Gastrocnemius medialis (tissue), 4 donors: Measurements from ENCODE around the gene NCCRP1. TPM values are rescaled to one million over a fixed set of nuclear protein-coding genes. Genes with fewer than 3 reads are reported as not detected.

ENCODE experiments used
- ATAC-seq, 2 donors: fragments of 150-250 bp; one replicate each; pipeline ENCODE4 v1.9.1; 2016
- DNase-seq, 2 donors: peaks; one replicate each; pipeline ENCODE4 v3.0.0-alpha.2; 2019
- H3K27ac ChIP-seq, 4 donors: fragments of 200-600 bp; sonication (generic); 1 replicate in 1 of 4; 2 replicates in 3 of 4; pipeline ENCODE4 v1.5.1; 2016 to 2018; ENCODE audit warnings: mild to moderate bottlenecking in 2 of 4, moderate library complexity in 1 of 4
- H3K27me3 ChIP-seq, 3 donors: fragments of 200-600 bp; sonication (generic) in 2 of 3; 1 replicate in 1 of 3; 2 replicates in 2 of 3; pipeline versions ENCODE4 v1.5.1 to v1.6.0; 2016 to 2019; ENCODE audit warnings: mild to moderate bottlenecking in 1 of 3, moderate library complexity in 1 of 3
- H3K36me3 ChIP-seq, 2 donors: fragments of 200-600 bp; sonication (generic) in 1 of 2; one replicate each; pipeline ENCODE4 v1.5.1; 2017 to 2018
- H3K4me1 ChIP-seq, 2 donors: fragments of 200-600 bp; sonication (generic) in 1 of 2; one replicate each; pipeline ENCODE4 v1.5.1; 2016 to 2017; ENCODE audit warnings: mild to moderate bottlenecking in 2 of 2
- H3K4me3 ChIP-seq, 4 donors: fragments of 200-600 bp; sonication (generic) in 3 of 4; 1 replicate in 1 of 4; 2 replicates in 3 of 4; pipeline ENCODE4 v1.5.1; 2016 to 2019; ENCODE audit warnings: mild to moderate bottlenecking in 2 of 4
- H3K9me3 ChIP-seq, 3 donors: fragments of 200-600 bp; sonication (generic) in 2 of 3; 1 replicate in 1 of 3; 2 replicates in 2 of 3; pipeline ENCODE4 v1.5.1; 2016 to 2019
- POLR2A ChIP-seq, 2 donors: fragments of 450-650 bp; IDR thresholded peaks; one replicate each; pipeline ENCODE4 v1.6.1; 2017; ENCODE audit warnings: antibody characterized with exemption in 2 of 2, mild to moderate bottlenecking in 2 of 2, moderate library complexity in 2 of 2
- in situ Hi-C, 4 donors: fragments of 200-750 bp; cut with MboI; loops; one replicate each; pipeline versions ENCODE4 v1.15.0 to v1.8.0; 2017; ENCODE audit warnings: low sequenced_read_pairs in 4 of 4
- intact Hi-C: fragments of 100-400 bp; cut with DNase I; formaldehyde crosslinking; loops from one replicate; pipeline ENCODE4 v1.15.1; 2023; ENCODE audit warnings: low total_unique reads
- total RNA-seq, 4 donors: library from RNA; depleted of rRNA; stranded (reverse); fragments of >200 nt; gene quantifications; one replicate each; pipeline versions ENCODE4 v1.1.0 to v1.2.3, GENCODE V29; 2016
- TF ChIP-seq, protein P1 (sequence below), 5 experiments: fragments of 450-650 bp in 3 of 5; fragments of 200-600 bp in 2 of 5; sonication (generic) in 2 of 5; IDR thresholded peaks in 4 of 5; conservative IDR thresholded peaks in 1 of 5; 1 replicate in 4 of 5; 2 replicates in 1 of 5; pipeline ENCODE4 v1.5.1; 2016 to 2019; ENCODE audit warnings: antibody characterized with exemption in 5 of 5, mild to moderate bottlenecking in 3 of 5, moderate library complexity in 3 of 5

NCCRP1 gene
- total RNA-seq, 4 donors from 2014 or later: not detected

DNA sequence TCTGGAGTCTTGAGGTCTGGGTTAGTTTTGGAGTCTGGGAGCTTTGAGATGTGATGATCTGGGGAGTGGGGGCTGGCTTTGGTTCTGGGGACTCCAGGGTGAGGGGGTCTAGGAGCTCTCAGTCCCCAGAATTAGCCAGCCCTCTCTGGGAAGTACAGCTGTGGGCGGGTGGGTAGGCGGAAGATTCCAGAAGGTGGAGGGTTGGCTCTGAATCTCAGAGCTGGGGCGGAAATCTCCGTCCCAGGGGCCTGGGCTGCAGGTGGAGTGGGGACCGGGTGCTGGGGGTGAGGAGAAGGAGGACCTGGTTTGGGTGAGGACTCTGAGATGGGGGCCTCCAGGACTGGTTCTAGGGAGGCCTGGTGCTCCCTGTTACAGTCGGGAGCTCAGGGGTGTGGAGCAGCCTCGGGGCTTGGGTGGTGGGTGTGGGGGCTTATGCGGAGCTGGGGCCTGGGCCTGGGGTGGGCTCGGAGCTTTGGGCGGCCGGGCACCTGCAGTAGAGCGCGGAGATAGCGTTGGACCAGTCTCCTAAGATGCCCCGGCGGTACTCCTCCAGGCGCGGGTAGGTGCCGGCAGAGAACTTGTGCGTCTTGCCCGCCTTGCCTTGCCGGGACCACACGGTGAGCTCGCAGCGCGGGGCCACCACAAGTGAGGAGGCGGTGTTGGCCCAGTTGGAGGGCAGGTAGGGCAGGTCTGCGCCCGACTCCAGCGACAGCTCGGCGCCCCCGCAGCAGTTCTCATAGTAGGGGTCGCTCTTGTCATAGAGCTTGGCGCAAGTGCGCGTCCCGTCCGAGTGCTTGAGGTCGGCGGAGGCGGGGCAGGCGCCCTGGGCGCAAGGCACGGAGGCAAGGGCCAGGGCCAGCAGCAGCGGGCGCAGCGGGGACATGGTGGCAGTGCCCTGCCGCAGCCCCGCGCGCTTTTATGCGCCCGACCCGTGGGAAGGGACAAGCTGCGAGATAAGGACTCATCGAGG is 6.9 kb downstream of the NCCRP1 start, which contains the start of gene SYCN:
Gene SYCN, minus strand, starts transcription at position 892 of the 970 bp plus-strand sequence. Its CDS starts 9 bp downstream, at position 883.
- ATAC-seq (no peak), DNase-seq (no peak)
- no peaks in the 10 kb centered on the region for H3K9me3 ChIP-seq
- in situ Hi-C loops: no loop called here
- H3K36me3 ChIP-seq: no peaks in the 10 kb centered on the region
- no peak within 1 kb of the TSS for H3K27ac ChIP-seq
- H3K4me1 ChIP-seq: no peaks in the 10 kb centered on the region
- no peak for TF ChIP-seq POLR2A (IDR thresholded peaks at IDR 0.05)
- TF ChIP-seq, protein P1, sequence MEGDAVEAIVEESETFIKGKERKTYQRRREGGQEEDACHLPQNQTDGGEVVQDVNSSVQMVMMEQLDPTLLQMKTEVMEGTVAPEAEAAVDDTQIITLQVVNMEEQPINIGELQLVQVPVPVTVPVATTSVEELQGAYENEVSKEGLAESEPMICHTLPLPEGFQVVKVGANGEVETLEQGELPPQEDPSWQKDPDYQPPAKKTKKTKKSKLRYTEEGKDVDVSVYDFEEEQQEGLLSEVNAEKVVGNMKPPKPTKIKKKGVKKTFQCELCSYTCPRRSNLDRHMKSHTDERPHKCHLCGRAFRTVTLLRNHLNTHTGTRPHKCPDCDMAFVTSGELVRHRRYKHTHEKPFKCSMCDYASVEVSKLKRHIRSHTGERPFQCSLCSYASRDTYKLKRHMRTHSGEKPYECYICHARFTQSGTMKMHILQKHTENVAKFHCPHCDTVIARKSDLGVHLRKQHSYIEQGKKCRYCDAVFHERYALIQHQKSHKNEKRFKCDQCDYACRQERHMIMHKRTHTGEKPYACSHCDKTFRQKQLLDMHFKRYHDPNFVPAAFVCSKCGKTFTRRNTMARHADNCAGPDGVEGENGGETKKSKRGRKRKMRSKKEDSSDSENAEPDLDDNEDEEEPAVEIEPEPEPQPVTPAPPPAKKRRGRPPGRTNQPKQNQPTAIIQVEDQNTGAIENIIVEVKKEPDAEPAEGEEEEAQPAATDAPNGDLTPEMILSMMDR (IDR thresholded peaks at IDR 0.05 in 4 of 5, conservative IDR thresholded peaks at IDR 0.05 in 1 of 5): no peak
- peaks cover 47 to 56% (median 53%) of the 10 kb centered on the region in 3 donors for H3K27me3 ChIP-seq
- intact Hi-C loops: no loop called here
- H3K4me3 ChIP-seq: no peak within 1 kb of the TSS

DNA sequence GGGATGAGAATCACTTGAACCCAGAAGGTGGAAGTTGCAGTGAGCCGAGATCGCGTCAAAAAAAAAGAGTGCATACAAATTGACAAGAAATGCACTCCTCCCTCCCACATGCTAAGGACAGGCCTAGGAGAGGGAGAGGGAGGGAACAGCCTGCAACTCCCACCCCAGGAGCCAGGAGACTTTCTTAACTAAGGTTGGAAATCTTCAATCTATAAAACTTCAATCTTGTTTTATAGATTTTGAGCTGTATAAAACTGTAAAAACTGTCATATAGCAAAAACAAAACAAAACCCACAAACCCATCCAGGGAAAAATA is 8.6 kb downstream of the NCCRP1 start:
- Histone ChIP-seq H3K36me3 (no peaks in the 10 kb centered on the region), H3K9me3 (no peaks in the 10 kb centered on the region), H3K4me3 (no peak overlapping the region), H3K27me3 (peaks cover 38 to 42% (median 39%) of the 10 kb centered on the region in 3 donors), H3K27ac (no peak overlapping the region), H3K4me1 (no peaks in the 10 kb centered on the region)
- in situ Hi-C loops: no loop called here
- ATAC-seq: no peak
- DNase-seq: no peak
- no peak for TF ChIP-seq POLR2A (IDR thresholded peaks at IDR 0.05)
- TF ChIP-seq, protein P1 (IDR thresholded peaks at IDR 0.05 in 4 of 5, conservative IDR thresholded peaks at IDR 0.05 in 1 of 5): no peak
- intact Hi-C loops: no loop called here

DNA sequence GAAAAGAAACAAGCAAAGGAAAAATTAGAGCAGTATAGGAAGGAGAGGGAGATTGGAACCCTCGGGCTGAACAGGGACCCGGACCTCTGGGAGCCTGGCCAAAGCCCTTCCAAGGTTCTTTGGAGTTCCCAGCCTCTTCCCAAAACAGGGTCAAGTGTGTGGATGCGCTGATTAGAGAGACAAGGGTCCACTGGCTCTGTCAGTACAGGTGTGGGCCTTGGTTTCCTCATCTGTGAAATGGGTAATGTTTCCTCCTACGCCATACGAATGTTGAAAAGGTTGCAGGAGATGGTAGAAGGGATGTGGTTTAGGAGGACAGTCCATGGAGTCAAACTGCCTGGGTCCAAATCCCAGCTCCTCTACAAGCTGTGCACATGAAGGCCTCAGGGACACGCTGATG is 9.4 kb downstream of the NCCRP1 start:
- in situ Hi-C loops (no loop called here), intact Hi-C loops (no loop called here)
- no peak overlapping the region for H3K27ac ChIP-seq
- no peak overlapping the region for H3K4me3 ChIP-seq
- no peak for DNase-seq
- no peaks in the 10 kb centered on the region for H3K4me1 ChIP-seq
- H3K27me3 ChIP-seq: peaks cover 32 to 35% (median 35%) of the 10 kb centered on the region in 3 donors
- H3K9me3 ChIP-seq: no peaks in the 10 kb centered on the region
- ATAC-seq: no peak
- TF ChIP-seq POLR2A (IDR thresholded peaks at IDR 0.05): no peak
- TF ChIP-seq, protein P1 (IDR thresholded peaks at IDR 0.05 in 4 of 5, conservative IDR thresholded peaks at IDR 0.05 in 1 of 5): no peak
- H3K36me3 ChIP-seq: no peaks in the 10 kb centered on the region

DNA sequence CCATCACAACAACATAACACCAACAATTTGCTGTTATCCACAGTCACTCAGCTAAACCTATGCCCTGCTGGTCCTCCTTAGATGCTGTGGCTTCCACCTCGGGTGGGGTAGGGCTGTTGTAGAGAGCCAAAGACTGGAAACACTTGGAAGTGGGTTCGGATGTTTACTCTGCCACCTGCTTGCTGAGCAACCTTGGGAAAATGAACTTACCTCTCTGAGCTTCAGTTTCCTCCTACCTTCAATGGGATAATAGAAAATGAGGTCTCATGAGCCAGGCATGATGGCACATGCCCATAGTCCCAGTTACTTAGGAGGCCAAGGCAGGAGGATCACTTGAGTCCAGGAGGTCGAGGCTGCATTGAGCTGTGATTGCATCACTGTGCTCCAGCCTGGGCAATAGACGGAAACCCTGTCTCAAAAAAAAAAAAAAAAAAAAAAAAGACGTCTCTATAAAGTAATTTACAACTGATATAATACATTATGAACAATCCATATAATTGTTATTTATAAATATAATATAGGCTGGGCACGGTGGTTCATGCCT is 10.6 kb downstream of the NCCRP1 start:
- Histone ChIP-seq H3K27me3 (peaks cover 23 to 26% (median 24%) of the 10 kb centered on the region in 3 donors), H3K4me1 (no peaks in the 10 kb centered on the region), H3K36me3 (no peaks in the 10 kb centered on the region), H3K9me3 (no peaks in the 10 kb centered on the region), H3K4me3 (no peak overlapping the region), H3K27ac (no peak overlapping the region)
- in situ Hi-C loops (no loop called here), intact Hi-C loops (no loop called here)
- DNase-seq (no peak), ATAC-seq (no peak)
- no peak for TF ChIP-seq POLR2A (IDR thresholded peaks at IDR 0.05)
- TF ChIP-seq, protein P1 (IDR thresholded peaks at IDR 0.05 in 4 of 5, conservative IDR thresholded peaks at IDR 0.05 in 1 of 5): no peak
